ENCODE data around the gene FER.

FER gene

GRCh38 chr5:109152565-109152964 is 404.9 kb downstream of the FER start:
- Histone ChIP-seq H2AFZ (no peak overlapping the region), H3K27ac (no peak overlapping the region)

GRCh38 chr5:109155625-109156024 is 407.9 kb downstream of the FER start:
- Histone ChIP-seq H3K79me2 (no peaks in the 10 kb centered on the region), H3K27ac (no peak overlapping the region), H3K4me2 (ENCODE audit: low read length) (no peak overlapping the region), H3K4me3 (ENCODE audit: low read depth, low read length) (no peak overlapping the region), H3K9me3 (ENCODE audit: control insufficient read depth, low read length) (no peaks in the 10 kb centered on the region), H3K27me3 (ENCODE audit: control insufficient read depth, insufficient read depth, low read length) (no peaks in the 10 kb centered on the region), H3K36me3 (ENCODE audit: control insufficient read depth, insufficient read depth, low read length) (no peaks in the 10 kb centered on the region), H2AFZ (no peak overlapping the region), H3K9ac (no peak overlapping the region), H3K4me1 (no peaks in the 10 kb centered on the region)
- no peak for TF ChIP-seq CTCF (IDR thresholded peaks at IDR 0.05)

More at GRCh38 chr5:109152565-109152964, 404.9 kb downstream of the FER start:
- Histone ChIP-seq H3K9ac (no peak overlapping the region), H3K9me3 (ENCODE audit: control insufficient read depth, low read length) (no peaks in the 10 kb centered on the region), H3K27me3 (ENCODE audit: control insufficient read depth, insufficient read depth, low read length) (no peaks in the 10 kb centered on the region), H3K79me2 (no peaks in the 10 kb centered on the region), H3K4me1 (no peaks in the 10 kb centered on the region), H3K36me3 (ENCODE audit: control insufficient read depth, insufficient read depth, low read length) (no peaks in the 10 kb centered on the region), H3K4me2 (ENCODE audit: low read length) (no peak overlapping the region), H3K4me3 (ENCODE audit: low read depth, low read length) (no peak overlapping the region)
- no peak for TF ChIP-seq CTCF (IDR thresholded peaks at IDR 0.05)

- H3K27me3 ChIP-seq (ENCODE audit: control insufficient read depth, insufficient read depth, low read length): no peaks in the 10 kb centered on the region
- H3K79me2 ChIP-seq: no peaks in the 10 kb centered on the region
- H2AFZ ChIP-seq: no peak overlapping the region
- TF ChIP-seq CTCF (IDR thresholded peaks at IDR 0.05): no peak
- H3K27ac ChIP-seq: no peak overlapping the region
- no peak overlapping the region for H3K9ac ChIP-seq
- H3K36me3 ChIP-seq (ENCODE audit: control insufficient read depth, insufficient read depth, low read length): no peaks in the 10 kb centered on the region
- no peak overlapping the region for H3K4me2 ChIP-seq (ENCODE audit: low read length)
- no peaks in the 10 kb centered on the region for H3K9me3 ChIP-seq (ENCODE audit: control insufficient read depth, low read length)
- H3K4me3 ChIP-seq (ENCODE audit: low read depth, low read length): no peak overlapping the region
- H3K4me1 ChIP-seq: no peaks in the 10 kb centered on the region
Observed at GRCh38 chr5:109156885-109157284, 409.2 kb downstream of the FER start.

DNA sequence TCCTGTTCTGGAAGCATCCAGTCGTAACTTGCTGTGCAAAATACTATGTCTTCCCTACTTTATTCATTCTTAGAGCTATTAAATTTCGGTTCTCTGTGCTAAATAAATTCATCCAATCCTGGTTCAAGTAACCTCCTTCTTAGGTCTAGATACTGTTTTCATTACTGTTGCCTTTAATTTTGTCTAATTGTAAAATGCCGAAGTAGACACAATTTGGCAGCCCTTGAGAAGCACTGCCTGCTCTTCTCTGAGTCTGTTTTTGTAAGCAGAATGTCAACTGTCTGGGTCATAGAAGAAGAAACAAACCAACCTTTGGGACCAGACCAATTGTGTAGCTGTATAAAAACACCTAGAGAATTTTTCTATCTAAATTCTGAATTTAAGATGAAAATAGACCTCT is 412.8 kb downstream of the FER start:
- no peak for TF ChIP-seq CTCF (IDR thresholded peaks at IDR 0.05)
- Histone ChIP-seq H3K4me2 (ENCODE audit: low read length) (no peak overlapping the region), H3K9ac (no peak overlapping the region), H3K4me3 (ENCODE audit: low read depth, low read length) (no peak overlapping the region), H2AFZ (no peak overlapping the region), H3K9me3 (ENCODE audit: control insufficient read depth, low read length) (no peaks in the 10 kb centered on the region), H3K36me3 (ENCODE audit: control insufficient read depth, insufficient read depth, low read length) (no peaks in the 10 kb centered on the region), H3K79me2 (no peaks in the 10 kb centered on the region), H3K27ac (no peak overlapping the region), H3K4me1 (no peaks in the 10 kb centered on the region), H3K27me3 (ENCODE audit: control insufficient read depth, insufficient read depth, low read length) (no peaks in the 10 kb centered on the region)

GRCh38 chr5:109161914-109162683 is 414.4 kb downstream of the FER start:
- TF ChIP-seq CTCF (IDR thresholded peaks at IDR 0.05): no peak
- Histone ChIP-seq H3K79me2 (no peaks in the 10 kb centered on the region), H3K36me3 (ENCODE audit: control insufficient read depth, insufficient read depth, low read length) (no peaks in the 10 kb centered on the region), H2AFZ (no peak overlapping the region), H3K9ac (no peak overlapping the region), H3K4me2 (ENCODE audit: low read length) (no peak overlapping the region), H3K9me3 (ENCODE audit: control insufficient read depth, low read length) (no peaks in the 10 kb centered on the region), H3K27ac (no peak overlapping the region), H3K4me3 (ENCODE audit: low read depth, low read length) (no peak overlapping the region), H3K4me1 (no peaks in the 10 kb centered on the region), H3K27me3 (ENCODE audit: control insufficient read depth, insufficient read depth, low read length) (no peaks in the 10 kb centered on the region)

All from parathyroid adenoma (tissue), 2 donors.